ENCODE data around the gene AKIRIN2. TPM values are rescaled to one million over a fixed set of nuclear protein-coding genes. Genes with fewer than 3 reads are reported as not detected.
"Not testable (repeated sequence)": the region's sequence is repeated elsewhere in the genome, so short reads cannot be mapped to it uniquely, and the experiment has no call there.

Gene AKIRIN2
- total RNA-seq, 1 donor from 2014 or later = 16.6 TPM

GRCh38 chr6:87718662-87719433, 16.8 kb upstream of the AKIRIN2 start:
- no peak for DNase-seq (ENCODE audit: low spot score)
- ATAC-seq = no peak

DNA sequence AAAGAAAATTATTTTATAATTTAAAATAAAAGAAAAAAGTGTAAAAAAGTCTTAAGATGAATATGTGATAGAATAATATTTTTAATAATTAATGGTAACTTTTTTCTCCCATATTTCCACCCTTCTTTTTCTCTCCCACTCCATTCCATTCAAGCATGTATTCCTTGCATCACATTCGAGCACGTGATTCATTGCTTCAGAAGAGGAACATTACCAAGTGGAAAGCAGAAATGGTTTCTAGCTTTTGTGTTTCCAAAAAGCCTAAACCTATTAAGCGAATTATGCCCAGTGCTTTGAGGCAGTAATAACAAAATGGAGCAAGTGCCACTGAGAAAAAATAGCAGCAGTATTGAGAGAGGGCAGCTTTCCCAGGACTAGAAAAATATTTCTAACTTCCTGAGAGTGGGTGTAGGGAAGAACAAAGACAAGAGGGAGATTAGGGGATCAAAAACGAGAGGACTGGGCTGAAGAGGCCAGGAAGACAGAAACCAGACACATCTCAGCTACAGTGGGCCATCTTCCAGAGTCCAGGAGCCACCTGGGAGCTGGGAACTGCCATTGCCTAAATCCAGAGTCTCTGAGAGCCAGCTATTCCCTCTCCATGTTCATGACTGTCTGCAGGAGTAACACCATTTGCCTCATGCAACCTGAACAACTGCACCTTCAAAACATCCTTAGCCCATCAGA, 15.0 kb upstream of the AKIRIN2 start:
- DNase-seq (ENCODE audit: low spot score) (no peak), ATAC-seq (no peak)

GRCh38 chr6:87714093-87714842, 12.2 kb upstream of the AKIRIN2 start:
- ATAC-seq = no peak
- no peak for DNase-seq (ENCODE audit: low spot score)

DNA sequence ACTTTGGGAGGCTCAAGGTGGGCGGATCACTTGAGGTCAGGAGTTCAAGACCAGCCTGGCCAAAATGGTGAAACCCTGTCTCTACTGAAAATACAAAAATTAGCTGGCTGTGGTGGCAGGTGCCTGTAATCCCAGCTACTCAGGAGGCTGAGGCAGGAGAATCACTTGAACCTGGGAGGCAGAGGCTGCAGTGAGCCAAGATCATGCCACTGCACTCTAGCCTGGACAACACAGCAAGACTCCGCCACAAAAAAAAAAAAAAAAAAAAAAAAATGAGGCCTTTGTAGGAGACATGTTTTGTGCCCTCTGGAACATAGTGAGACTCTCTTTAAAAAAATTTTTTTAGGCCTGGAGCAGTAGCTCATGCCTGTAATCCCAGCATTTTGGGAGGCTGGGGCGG, 10.7 kb upstream of the AKIRIN2 start:
- not testable (repeated sequence) for ATAC-seq; DNase-seq (ENCODE audit: low spot score)

DNA sequence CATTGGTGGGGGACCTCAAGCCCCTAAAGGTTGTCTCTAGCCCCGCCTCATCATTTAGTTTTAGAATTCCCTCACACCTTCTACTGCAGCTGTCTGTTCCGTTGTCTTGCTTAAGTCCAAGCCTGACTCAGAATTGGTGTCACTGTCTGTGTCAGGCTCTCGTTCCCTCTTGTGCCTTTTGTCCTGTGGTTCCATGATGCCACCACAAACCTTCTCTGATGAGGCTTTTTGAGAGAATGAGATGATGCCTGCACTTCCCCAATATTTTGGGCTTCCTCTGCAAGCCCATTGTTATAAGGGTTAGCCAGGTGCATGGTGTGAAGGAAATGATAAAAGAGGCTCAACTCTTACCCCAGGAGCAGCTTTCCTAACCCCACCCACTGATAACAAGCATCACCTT, 8.1 kb upstream of the AKIRIN2 start:
- ATAC-seq (no peak), DNase-seq (ENCODE audit: low spot score) (no peak)

- DNase-seq (ENCODE audit: low spot score); ATAC-seq: not testable (repeated sequence)
These were observed 6.8 kb upstream of the AKIRIN2 start for GRCh38 chr6:87708581-87709427.

DNA sequence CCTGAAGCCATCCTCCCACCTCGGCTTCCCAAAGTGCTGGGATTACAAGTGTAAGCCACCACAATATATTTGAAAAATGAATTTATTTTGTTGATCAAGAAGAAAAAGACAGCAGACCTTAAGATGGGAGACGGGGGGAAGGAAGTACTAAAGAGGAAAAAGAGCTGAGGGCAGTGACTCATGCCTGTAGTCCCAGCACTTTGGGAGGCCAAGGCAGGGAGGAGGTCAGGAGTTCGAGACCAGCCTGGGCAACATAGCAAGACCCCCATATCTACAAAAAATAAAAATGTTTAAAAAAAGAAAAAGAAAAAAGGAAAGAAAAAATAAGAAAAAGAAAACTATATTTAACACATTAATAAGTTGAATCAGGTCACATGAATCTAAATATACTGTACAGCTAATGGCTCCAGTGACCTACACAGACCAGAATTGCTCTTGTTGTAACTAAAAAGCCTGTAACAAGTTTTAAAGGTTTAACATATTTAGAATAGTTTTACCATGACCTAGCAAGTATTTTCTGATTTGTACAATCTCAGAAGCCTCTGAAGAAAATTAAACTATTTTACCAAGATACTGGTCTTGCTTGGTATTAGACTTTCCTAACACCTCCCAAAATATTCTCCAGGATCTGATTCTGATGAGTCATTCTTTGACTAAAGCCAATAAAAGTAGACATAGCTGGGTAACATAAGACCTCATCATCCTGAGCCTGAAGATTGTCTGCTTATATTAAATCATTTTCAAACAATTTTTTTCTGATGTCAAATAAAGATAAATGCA, 4.3 kb upstream of the AKIRIN2 start:
- DNase-seq (ENCODE audit: low spot score) (no peak), ATAC-seq (no peak)

DNA sequence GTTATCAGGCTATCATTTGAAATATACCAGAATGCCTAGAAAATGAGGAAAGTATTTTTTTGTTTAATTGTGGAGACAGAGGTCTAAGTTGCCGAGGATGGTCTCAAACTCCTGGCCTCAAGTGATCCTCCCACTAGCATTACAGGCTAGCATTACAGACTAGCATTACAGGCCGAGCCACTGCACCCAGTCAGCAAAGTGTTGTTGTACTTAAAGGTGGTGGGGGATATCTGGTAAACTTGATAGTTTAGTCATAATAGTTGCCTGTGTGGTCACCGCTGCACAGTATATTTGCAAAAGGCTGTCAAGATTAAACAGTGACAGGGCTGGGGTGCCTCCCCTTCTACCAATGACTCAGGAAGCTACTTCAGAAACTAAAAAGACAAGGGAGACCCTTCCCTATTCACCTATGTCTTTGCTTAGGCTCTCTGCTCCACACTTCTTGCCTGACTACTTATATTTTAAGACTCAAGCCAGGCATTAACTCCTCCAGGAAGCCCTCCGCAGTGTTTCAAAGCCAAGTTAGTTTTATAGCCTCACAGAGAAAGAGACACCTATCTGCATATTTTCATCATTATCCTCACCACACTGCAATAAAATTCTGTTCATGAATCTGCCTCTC, 3.1 kb upstream of the AKIRIN2 start:
- no peak for DNase-seq (ENCODE audit: low spot score)
- no peak for ATAC-seq

GRCh38 chr6:87703039-87703438, 1.0 kb upstream of the AKIRIN2 start:
- ATAC-seq; DNase-seq (ENCODE audit: low spot score): not testable (repeated sequence)

GRCh38 chr6:87702589-87702945, 534 bp upstream of the AKIRIN2 start:
- ATAC-seq (peak; percentile 24), DNase-seq (ENCODE audit: low spot score) (no peak)

GRCh38 chr6:87701344-87701675, 723 bp downstream of the AKIRIN2 start:
- no peak for ATAC-seq
- DNase-seq (ENCODE audit: low spot score) = no peak

DNA sequence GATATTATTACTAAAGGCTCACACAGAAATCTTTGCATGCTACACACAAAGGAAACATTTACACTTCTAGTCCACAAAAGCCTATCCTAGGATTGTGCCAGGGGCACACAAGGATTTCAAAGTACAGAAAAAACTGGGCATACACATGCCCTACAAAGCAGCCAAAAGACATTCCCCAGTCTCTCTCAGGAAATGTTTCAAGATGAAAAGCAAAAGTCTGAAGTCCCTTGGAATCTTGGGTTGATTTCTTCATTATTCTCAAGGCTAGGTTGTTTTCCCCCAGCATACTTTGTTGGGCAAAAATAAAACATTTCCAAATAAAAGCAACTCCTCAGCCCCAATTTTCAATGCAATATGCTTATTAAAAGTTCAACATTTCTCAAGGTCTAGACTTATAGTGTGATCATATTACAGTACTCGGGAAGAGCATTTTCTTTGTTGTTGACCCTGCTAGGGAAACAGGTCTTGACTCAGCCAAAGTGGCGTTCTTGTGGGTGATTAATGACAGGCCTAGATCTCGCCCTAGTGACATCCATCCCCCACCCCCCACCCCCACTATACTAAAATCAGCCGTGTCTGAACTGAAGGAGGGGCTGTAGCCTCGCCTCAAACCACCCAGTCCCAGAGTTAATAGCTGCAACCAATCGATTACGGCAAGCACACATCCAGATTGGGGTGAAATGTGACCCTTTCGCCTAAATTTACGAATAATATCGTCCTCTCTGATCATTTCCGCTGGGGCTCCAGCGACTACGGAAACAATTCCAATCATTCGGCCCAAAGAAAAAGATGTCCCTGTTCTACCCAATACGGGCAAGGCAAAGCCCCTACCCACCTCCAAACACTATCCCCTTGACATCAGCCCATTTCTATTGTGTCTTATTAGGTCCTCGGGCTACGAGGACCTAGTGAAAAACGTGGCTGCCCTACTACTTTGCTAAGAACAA, 1.4 kb downstream of the AKIRIN2 start:
- DNase-seq (ENCODE audit: low spot score) (peak; percentile 59), ATAC-seq (peak; percentile 46)

DNA sequence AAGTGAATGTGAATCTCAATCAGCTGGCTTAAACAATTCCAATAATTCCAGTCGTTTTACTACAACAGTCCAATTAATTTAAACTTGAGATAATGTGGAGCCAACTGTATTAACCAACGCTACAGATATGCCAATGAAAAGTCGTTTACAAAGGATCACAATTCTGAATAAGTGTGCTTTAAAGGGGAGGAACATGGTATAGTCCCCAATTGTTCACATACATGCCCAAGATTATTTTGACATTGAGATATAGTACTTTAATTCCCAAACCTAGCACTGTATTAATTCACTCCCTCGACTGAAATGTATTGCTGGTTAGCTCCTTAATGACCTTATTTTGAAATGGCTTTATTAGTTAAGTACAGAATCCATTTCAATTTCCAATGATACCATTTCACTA, 2.5 kb downstream of the AKIRIN2 start:
- no peak for ATAC-seq
- DNase-seq (ENCODE audit: low spot score) = no peak

GRCh38 chr6:87698547-87699006, 3.5 kb downstream of the AKIRIN2 start:
- no peak for ATAC-seq
- DNase-seq (ENCODE audit: low spot score) = no peak

DNA sequence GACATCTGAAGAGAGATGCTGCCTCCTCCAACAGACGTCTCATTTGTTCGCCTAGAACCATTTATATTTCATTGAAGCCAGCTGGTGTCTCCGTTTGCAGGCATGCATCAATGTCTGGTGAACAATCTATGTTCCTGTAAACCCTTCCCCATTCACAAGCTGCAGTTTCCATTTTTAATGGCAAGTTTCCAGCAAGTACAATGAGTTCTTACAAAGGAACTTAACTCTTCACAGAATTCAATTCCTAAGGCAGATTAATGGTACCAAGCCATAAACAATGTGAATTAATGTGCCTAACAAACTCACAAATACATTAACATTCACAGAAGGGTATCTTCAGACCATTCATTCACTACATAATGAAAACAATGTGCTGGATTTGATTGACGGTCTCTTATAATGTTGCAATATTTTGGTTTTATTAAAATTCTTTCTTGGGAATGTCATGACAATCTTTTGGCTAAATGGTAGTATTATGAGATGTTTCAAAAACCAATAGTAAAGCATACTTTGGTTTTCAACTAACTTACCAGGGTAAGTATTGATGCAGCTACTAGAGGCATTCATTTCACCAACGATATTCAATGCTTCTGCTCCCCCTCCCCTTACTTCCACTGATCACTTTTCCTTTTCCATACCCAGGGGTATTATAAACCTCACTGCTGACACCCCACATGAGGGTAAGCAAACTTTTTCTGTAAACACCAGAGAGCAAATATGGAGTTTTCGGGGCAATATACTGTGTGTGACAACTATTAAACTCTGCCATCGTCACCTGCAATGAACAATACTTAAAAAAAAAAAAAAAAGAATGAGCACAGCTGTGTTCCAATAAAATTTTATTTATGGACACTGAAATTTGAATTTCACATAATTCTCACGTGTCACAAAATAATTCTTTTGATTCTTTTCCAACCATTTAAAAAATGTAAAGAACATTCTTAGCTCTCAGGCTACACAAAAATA, 4.2 kb downstream of the AKIRIN2 start:
- DNase-seq (ENCODE audit: low spot score) = no peak
- no peak for ATAC-seq

- DNase-seq (ENCODE audit: low spot score); ATAC-seq: not testable (repeated sequence)
These were observed 5.2 kb downstream of the AKIRIN2 start for GRCh38 chr6:87696817-87697216.

GRCh38 chr6:87692086-87692485, 9.9 kb downstream of the AKIRIN2 start:
- ATAC-seq = no peak

More at GRCh38 chr6:87692086-87692485, 9.9 kb downstream of the AKIRIN2 start:
- no peak for DNase-seq (ENCODE audit: low spot score)

All from left lobe of liver (tissue), 2 donors.